B cell (primary cell): ENCODE results near the gene DIP2B. TPM values are rescaled to one million over a fixed set of nuclear protein-coding genes. Genes with fewer than 3 reads are reported as not detected.

Source experiments
- ATAC-seq: fragments of 200-7000 bp; cut with Tn5 transposase; one replicate; pipeline ENCODE4 v1.10.0; 2021; ENCODE audit warnings: low read depth, mild to moderate bottlenecking, moderate number of reproducible peaks, moderate library complexity
- CTCF ChIA-PET: fragments of 350-600 bp; sonication (Branson Sonifier 250); formaldehyde crosslinking; loops from one replicate; lab custom pipeline; 2021; ENCODE audit warnings: antibody characterized with exemption, inconsistent platforms; lab: Charles Lee
- POLR2A ChIA-PET: fragments of 350-600 bp; sonication (Branson Sonifier 250); formaldehyde crosslinking; loops from one replicate; lab custom pipeline; 2021; ENCODE audit warnings: antibody characterized with exemption; lab: Charles Lee
- DNase-seq: peaks from one replicate; pipeline ENCODE4 v3.0.0; 2013
- H2AFZ ChIP-seq: 2 replicates; pipeline ENCODE4 v1.6.1; 2012; ENCODE audit warnings: mild to moderate bottlenecking, low read depth, low read length; ENCODE audit not compliant: insufficient read depth, poor library complexity, severe bottlenecking
- H3K27ac ChIP-seq, 2 donors: 1 replicate in 1 of 2; 2 replicates in 1 of 2; pipeline ENCODE4 v1.5.1; 2012 to 2013; ENCODE audit warnings: low read length in 2 of 2, mild to moderate bottlenecking in 2 of 2, moderate library complexity in 1 of 2
- H3K27me3 ChIP-seq, 4 experiments: fragments of 200-600 bp in 1 of 4; sonication (generic) in 1 of 4; replicated peaks in 1 of 4; 1 replicate in 2 of 4; 2 replicates in 2 of 4; pipeline versions ENCODE4 v1.6.1 to v1.7.0; 2013 to 2016; ENCODE audit warnings: low read length in 3 of 4, mild to moderate bottlenecking in 2 of 4, mixed read lengths in 1 of 4, moderate library complexity in 1 of 4; ENCODE audit not compliant: insufficient read depth in 4 of 4, control insufficient read depth in 3 of 4; ENCODE audit errors: control extremely low read depth in 1 of 4
- H3K36me3 ChIP-seq, 2 experiments: replicated peaks in 1 of 2; 1 replicate in 1 of 2; 2 replicates in 1 of 2; pipeline versions ENCODE4 v1.6.1 to v1.7.1; 2013; ENCODE audit warnings: low read length in 1 of 2; ENCODE audit not compliant: insufficient read depth in 2 of 2, control insufficient read depth in 1 of 2; ENCODE audit errors: control extremely low read depth in 1 of 2, extremely low read depth in 1 of 2
- H3K4me1 ChIP-seq, 2 donors: fragments of 200-600 bp in 1 of 2; sonication (generic) in 1 of 2; 1 replicate in 1 of 2; 2 replicates in 1 of 2; pipeline versions ENCODE4 v1.5.1 to v1.6.1; 2013 to 2017; ENCODE audit warnings: low read length in 2 of 2; ENCODE audit not compliant: control insufficient read depth in 2 of 2, insufficient read depth in 2 of 2
- H3K4me2 ChIP-seq: replicated peaks from 2 replicates; pipeline ENCODE3; 2012; ENCODE audit warnings: mild to moderate bottlenecking, low read depth, low read length; ENCODE audit not compliant: poor library complexity, severe bottlenecking
- H3K4me3 ChIP-seq, 5 experiments: fragments of 200-600 bp in 1 of 5; sonication (generic) in 1 of 5; 1 replicate in 3 of 5; 2 replicates in 2 of 5; pipeline versions ENCODE4 v1.5.1 to v1.7.0; 2011 to 2016; ENCODE audit warnings: low read length in 4 of 5, mild to moderate bottlenecking in 4 of 5, low read depth in 2 of 5, control low read depth in 1 of 5, moderate library complexity in 1 of 5; ENCODE audit not compliant: insufficient read depth in 1 of 5; ENCODE audit errors: control extremely low read depth in 1 of 5, extremely low read depth in 1 of 5
- H3K79me2 ChIP-seq: fragments of 200-600 bp; sonication (generic); one replicate; pipeline ENCODE4 v1.6.0; 2016; ENCODE audit warnings: low read length; ENCODE audit not compliant: control insufficient read depth, insufficient read depth
- H3K9ac ChIP-seq: fragments of 200-600 bp; sonication (generic); 2 replicates; pipeline ENCODE4 v1.6.1; 2017; ENCODE audit warnings: mild to moderate bottlenecking, low read length, moderate library complexity
- H3K9me3 ChIP-seq, 3 donors: one replicate each; pipeline versions ENCODE4 v1.6.1 to v1.7.1; 2013; ENCODE audit warnings: low read length in 2 of 3; ENCODE audit not compliant: control insufficient read depth in 2 of 3, insufficient read depth in 1 of 3; ENCODE audit errors: control extremely low read depth in 1 of 3
- H4K20me1 ChIP-seq: 2 replicates; pipeline ENCODE4 v1.6.0; 2012; ENCODE audit warnings: mild to moderate bottlenecking, low read length; ENCODE audit not compliant: insufficient read depth, control insufficient read depth, poor library complexity, severe bottlenecking
- H3K27ac Mint-ChIP-seq: one replicate; pipeline ENCODE4 v1.8.0; 2021; ENCODE audit warnings: mixed read lengths
- H3K27me3 Mint-ChIP-seq: one replicate; pipeline ENCODE4 v1.8.0; 2021; ENCODE audit warnings: mixed read lengths
- H3K4me1 Mint-ChIP-seq: one replicate; pipeline ENCODE4 v1.8.0; 2021; ENCODE audit warnings: mixed read lengths
- H3K4me3 Mint-ChIP-seq: one replicate; pipeline ENCODE4 v1.8.0; 2021; ENCODE audit warnings: mixed read lengths
- H3K9me3 Mint-ChIP-seq: one replicate; pipeline ENCODE4 v1.8.0; 2022; ENCODE audit warnings: mixed read lengths; ENCODE audit not compliant: insufficient read depth
- CTCF ChIP-seq: fragments of 200-600 bp; IDR thresholded peaks from one replicate; pipeline ENCODE4 v1.8.0; 2022; ENCODE audit warnings: antibody characterized with exemption, mild to moderate bottlenecking
- EZH2 ChIP-seq: IDR thresholded peaks from 2 replicates; pipeline ENCODE4 v1.6.1; 2012; ENCODE audit warnings: borderline replicate concordance, low read depth, mild to moderate bottlenecking, moderate library complexity, low read length; ENCODE audit not compliant: insufficient read depth, poor library complexity, severe bottlenecking
- WGBS: methylation state at CpG from one replicate; pipeline ENCODE4 v1.1.5; 2013; ENCODE audit warnings: missing lambda C conversion rate; ENCODE audit not compliant: insufficient coverage; 5-methylcytosine and 5-hydroxymethylcytosine counted together
- intact Hi-C: fragments of 100-400 bp; cut with micrococcal nuclease; formaldehyde crosslinking; loops from one replicate; pipeline ENCODE4 v1.10.0; 2022
- polyA plus RNA-seq: library from polyadenylated mRNA; depleted of rRNA; stranded (reverse); fragments of >200 nt; gene quantifications from 2 replicates; pipeline ENCODE4 v1.2.3, GENCODE V29; 2012
- total RNA-seq, 2 donors: library from RNA; stranded (reverse); fragments of 120-200 nt in 1 of 2; gene quantifications; 1 replicate in 1 of 2; 2 replicates in 1 of 2; pipeline versions ENCODE4 v1.2.3 to v1.2.4, GENCODE V29; 2013 to 2022

The DIP2B gene
- total and polyA plus RNA-seq, 2 donors (not counting 1 experiment from before 2014, with no cell fraction given), result 16.4 to 38.8 TPM

GRCh38 chr12:50573271-50573670 lies 68.5 kb downstream of the DIP2B start:
- no peaks in the 10 kb centered on the region for H3K27me3 Mint-ChIP-seq
- H3K9me3 ChIP-seq, result peaks cover 0 to 4% (median 0%) of the 10 kb centered on the region in 3 donors
- H3K4me2 ChIP-seq, result no peak overlapping the region
- H3K27ac ChIP-seq, result peak overlapping the region in 1 of 2 donors; percentile 36
- peaks cover 96% of the 10 kb centered on the region for H3K79me2 ChIP-seq
- H3K27ac Mint-ChIP-seq, result no peak overlapping the region
- H3K36me3 ChIP-seq, result no peaks in the 10 kb centered on the region
- no peak for ATAC-seq
- H2AFZ ChIP-seq, result no peak overlapping the region
- H3K4me3 ChIP-seq, result no peak overlapping the region
- WGBS, result 100% methylated on average over 2 of the region's 2 CpGs
- TF ChIP-seq EZH2, result no peak
- no peak for TF ChIP-seq CTCF
- no peaks in the 10 kb centered on the region for H3K9me3 Mint-ChIP-seq
- peaks cover 50% of the 10 kb centered on the region for H3K4me1 Mint-ChIP-seq
- intact Hi-C loops, result loop anchor here (10.0 kb wide), 2 partner anchors 48 to 52 kb away; no protein-coding TSS in a partner anchor
- no peak overlapping the region for H3K4me3 Mint-ChIP-seq
- H3K9ac ChIP-seq, result no peak overlapping the region
- H3K27me3 ChIP-seq, result no peaks in the 10 kb centered on the region
- H3K4me1 ChIP-seq, result peaks cover 19 to 22% of the 10 kb centered on the region in 2 donors
- no peak for DNase-seq
- peaks cover 77% of the 10 kb centered on the region for H4K20me1 ChIP-seq
- ChIA-PET CTCF (no interaction called here), POLR2A (no interaction called here)

- Histone ChIP-seq H3K4me3 (no peak overlapping the region), H4K20me1 (peaks cover 77% of the 10 kb centered on the region), H3K4me2 (no peak overlapping the region), H3K79me2 (peaks cover 94% of the 10 kb centered on the region), H3K27ac (peak overlapping the region in 1 of 2 donors; percentile 26), H3K4me1 (peaks cover 20 to 22% of the 10 kb centered on the region in 2 donors), H3K9me3 (peaks cover 0 to 4% (median 0%) of the 10 kb centered on the region in 3 donors), H3K27me3 (no peaks in the 10 kb centered on the region), H2AFZ (no peak overlapping the region), H3K9ac (no peak overlapping the region), H3K36me3 (no peaks in the 10 kb centered on the region)
- peaks cover 44% of the 10 kb centered on the region for H3K4me1 Mint-ChIP-seq
- ChIA-PET POLR2A (no interaction called here), CTCF (interaction anchor here (0.7 kb wide), 1 partner anchor 74 kb away, joined by 3 read pairs; no protein-coding TSS in a partner anchor)
- H3K27me3 Mint-ChIP-seq, result no peaks in the 10 kb centered on the region
- peak overlapping the region; percentile 29 for H3K27ac Mint-ChIP-seq
- 73% methylated on average over 2 of the region's 5 CpGs for WGBS
- intact Hi-C loops, result loop anchor here (10.0 kb wide), 2 partner anchors 50 kb away; no protein-coding TSS in a partner anchor
- H3K4me3 Mint-ChIP-seq, result no peak overlapping the region
- DNase-seq, result no peak
- ATAC-seq, result no peak
- TF ChIP-seq CTCF, result no peak
- H3K9me3 Mint-ChIP-seq, result no peaks in the 10 kb centered on the region
Observed at GRCh38 chr12:50574601-50575348, 70.0 kb downstream of the DIP2B start.
